Upper lobe of right lung (tissue), 1 donor: ENCODE data around the gene ZBP1. TPM values are rescaled to one million over a fixed set of nuclear protein-coding genes. Genes with fewer than 3 reads are reported as not detected.

Experiments
- ATAC-seq: fragments of 200-7000 bp; cut with Tn5 transposase; one replicate; pipeline ENCODE4 v1.9.1; 2020; ENCODE audit warnings: mild to moderate bottlenecking, moderate library complexity
- DNase-seq: peaks from one replicate; pipeline ENCODE4 v3.0.0-alpha.2; 2020
- H3K27ac ChIP-seq: fragments of 200-600 bp; one replicate; pipeline ENCODE4 v1.8.0; 2022
- H3K27me3 ChIP-seq: fragments of 200-600 bp; one replicate; pipeline ENCODE4 v1.8.0; 2022; ENCODE audit warnings: mild to moderate bottlenecking
- H3K36me3 ChIP-seq: fragments of 200-600 bp; one replicate; pipeline ENCODE4 v1.8.0; 2022
- H3K4me1 ChIP-seq: fragments of 200-600 bp; one replicate; pipeline ENCODE4 v1.8.0; 2022
- H3K4me3 ChIP-seq: fragments of 200-600 bp; one replicate; pipeline ENCODE4 v1.8.0; 2022; ENCODE audit warnings: mild to moderate bottlenecking
- H3K9me3 ChIP-seq: fragments of 200-600 bp; one replicate; pipeline ENCODE4 v1.8.0; 2022
- CTCF ChIP-seq: fragments of 200-600 bp; IDR thresholded peaks from one replicate; pipeline ENCODE4 v1.8.0; 2022; ENCODE audit warnings: antibody characterized with exemption
- intact Hi-C: fragments of 100-400 bp; cut with DNase I; formaldehyde crosslinking; loops from one replicate; pipeline ENCODE4 v1.11.0; 2022
- total RNA-seq: library from RNA; stranded (reverse); fragmentation: NEBNext Ultra II Directional; extraction: Animal tissue kit (Norgen Biotek cat#: 25700); gene quantifications from one replicate; pipeline ENCODE4 v1.2.1, GENCODE V29; 2021
- donor health status: DM: no; HTN: yes; CAD: no; lungs with severe emphysema.

ZBP1 gene
- total RNA-seq, 1 donor from 2014 or later = 2.7 TPM

GRCh38 chr20:57649617-57650015, 29.4 kb upstream of the ZBP1 start:
- H3K9me3 ChIP-seq = no peaks in the 10 kb centered on the region
- no peak overlapping the region for H3K27ac ChIP-seq
- peaks cover 19% of the 10 kb centered on the region for H3K36me3 ChIP-seq
- intact Hi-C loops = loop anchor here (10.0 kb wide), 2 partner anchors 435 to 535 kb away; no protein-coding TSS in a partner anchor
- no peak for DNase-seq
- TF ChIP-seq CTCF = no peak
- no peaks in the 10 kb centered on the region for H3K27me3 ChIP-seq
- H3K4me3 ChIP-seq = no peak overlapping the region
- H3K4me1 ChIP-seq = no peaks in the 10 kb centered on the region
- no peak for ATAC-seq

DNA sequence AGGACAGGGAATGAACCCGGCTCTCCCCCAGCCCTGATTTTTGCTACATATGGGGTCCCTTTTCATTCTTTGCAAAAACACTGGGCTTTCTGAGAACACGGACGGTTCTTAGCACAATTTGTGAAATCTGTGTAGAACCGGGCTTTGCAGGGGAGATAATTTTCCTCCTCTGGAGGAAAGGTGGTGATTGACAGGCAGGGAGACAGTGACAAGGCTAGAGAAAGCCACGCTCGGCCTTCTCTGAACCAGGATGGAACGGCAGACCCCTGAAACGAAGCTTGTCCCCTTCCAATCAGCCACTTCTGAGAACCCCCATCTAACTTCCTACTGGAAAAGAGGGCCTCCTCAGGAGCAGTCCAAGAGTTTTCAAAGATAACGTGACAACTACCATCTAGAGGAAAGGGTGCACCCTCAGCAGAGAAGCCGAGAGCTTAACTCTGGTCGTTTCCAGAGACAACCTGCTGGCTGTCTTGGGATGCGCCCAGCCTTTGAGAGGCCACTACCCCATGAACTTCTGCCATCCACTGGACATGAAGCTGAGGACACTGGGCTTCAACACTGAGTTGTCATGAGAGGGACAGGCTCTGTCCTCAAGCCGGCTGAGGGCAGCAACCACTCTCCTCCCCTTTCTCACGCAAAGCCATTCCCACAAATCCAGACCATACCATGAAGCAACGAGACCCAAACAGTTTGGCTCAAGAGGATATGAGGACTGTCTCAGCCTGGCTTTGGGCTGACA, 28.8 kb upstream of the ZBP1 start:
- Histone ChIP-seq H3K36me3 (peaks cover 19% of the 10 kb centered on the region), H3K27me3 (no peaks in the 10 kb centered on the region), H3K4me3 (no peak overlapping the region), H3K9me3 (peaks cover 3% of the 10 kb centered on the region), H3K4me1 (no peaks in the 10 kb centered on the region), H3K27ac (no peak overlapping the region)
- intact Hi-C loops = no loop called here
- DNase-seq (no peak), ATAC-seq (no peak)
- TF ChIP-seq CTCF = no peak

DNA sequence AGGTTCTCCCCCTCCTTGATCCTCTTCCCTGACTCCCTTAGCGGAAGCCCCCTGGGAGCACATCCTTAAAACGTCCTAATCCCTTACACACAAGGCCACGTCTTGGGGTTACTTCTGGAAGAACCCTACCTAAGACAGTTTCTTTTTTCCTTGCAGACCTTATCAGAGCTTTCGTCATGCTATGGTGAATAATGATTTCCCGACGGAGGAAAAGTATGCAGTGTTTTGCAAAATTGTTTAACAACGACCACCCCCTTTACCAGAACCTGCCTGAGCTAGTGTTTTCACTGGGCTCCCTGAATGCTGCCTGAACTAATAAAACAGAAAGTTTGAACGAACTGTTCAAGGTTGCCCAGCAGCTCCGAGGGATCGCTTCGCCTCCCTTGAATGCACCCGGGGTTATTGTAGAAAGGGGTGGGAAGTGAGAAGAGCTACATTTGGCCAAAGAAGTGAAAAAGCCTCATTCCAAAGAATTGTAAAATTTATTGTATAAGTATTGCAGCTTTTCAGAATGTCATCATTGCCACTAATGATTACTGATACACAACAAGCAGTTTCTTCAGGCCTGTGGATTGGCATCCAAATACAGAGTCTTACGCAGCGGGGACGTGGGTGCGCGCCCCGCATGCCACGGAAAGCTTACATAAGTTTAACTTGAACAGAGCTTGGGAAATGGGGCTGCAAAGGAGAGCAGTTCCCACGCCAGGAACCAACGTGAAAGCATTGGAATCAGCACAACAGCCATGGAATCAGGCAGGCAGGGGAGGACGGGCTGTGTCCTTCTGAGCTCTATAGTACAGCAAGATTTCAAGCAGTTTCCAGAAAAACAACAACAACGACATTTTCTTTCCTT, 27.9 kb upstream of the ZBP1 start:
- TF ChIP-seq CTCF = no peak
- Histone ChIP-seq H3K9me3 (peaks cover 6% of the 10 kb centered on the region), H3K36me3 (peaks cover 19% of the 10 kb centered on the region), H3K4me1 (no peaks in the 10 kb centered on the region), H3K27ac (no peak overlapping the region), H3K27me3 (no peaks in the 10 kb centered on the region), H3K4me3 (no peak overlapping the region)
- DNase-seq (no peak), ATAC-seq (no peak)
- intact Hi-C loops = no loop called here

- intact Hi-C loops = no loop called here
- peaks cover 14% of the 10 kb centered on the region for H3K36me3 ChIP-seq
- H3K4me1 ChIP-seq = no peaks in the 10 kb centered on the region
- no peak for ATAC-seq
- TF ChIP-seq CTCF = no peak
- H3K27me3 ChIP-seq = no peaks in the 10 kb centered on the region
- DNase-seq = no peak
- H3K9me3 ChIP-seq = peaks cover 6% of the 10 kb centered on the region
- no peak overlapping the region for H3K4me3 ChIP-seq
- no peak overlapping the region for H3K27ac ChIP-seq
Measured at GRCh38 chr20:57647006-57647932, 27.0 kb upstream of the ZBP1 start.

GRCh38 chr20:57638895-57639236, 18.6 kb upstream of the ZBP1 start:
- DNase-seq (no peak), ATAC-seq (no peak)
- intact Hi-C loops = no loop called here
- H3K4me1 ChIP-seq = no peaks in the 10 kb centered on the region
- H3K27ac ChIP-seq = no peak overlapping the region
- no peak for TF ChIP-seq CTCF
- H3K4me3 ChIP-seq = no peak overlapping the region
- H3K9me3 ChIP-seq = peaks cover under 1% of the 10 kb centered on the region
- H3K27me3 ChIP-seq = no peaks in the 10 kb centered on the region
- no peaks in the 10 kb centered on the region for H3K36me3 ChIP-seq
